B cell (primary cell): ENCODE measurements around the gene MRTFA. TPM values are rescaled to one million over a fixed set of nuclear protein-coding genes. Genes with fewer than 3 reads are reported as not detected.

Experiments
- ATAC-seq: fragments of 200-7000 bp; cut with Tn5 transposase; one replicate; pipeline ENCODE4 v1.10.0; 2021; ENCODE audit warnings: low read depth, mild to moderate bottlenecking, moderate number of reproducible peaks, moderate library complexity
- CTCF ChIA-PET: fragments of 350-600 bp; sonication (Branson Sonifier 250); formaldehyde crosslinking; loops from one replicate; lab custom pipeline; 2021; ENCODE audit warnings: antibody characterized with exemption, inconsistent platforms; lab: Charles Lee
- POLR2A ChIA-PET: fragments of 350-600 bp; sonication (Branson Sonifier 250); formaldehyde crosslinking; loops from one replicate; lab custom pipeline; 2021; ENCODE audit warnings: antibody characterized with exemption; lab: Charles Lee
- DNase-seq: peaks from one replicate; pipeline ENCODE4 v3.0.0; 2013
- H2AFZ ChIP-seq: 2 replicates; pipeline ENCODE4 v1.6.1; 2012; ENCODE audit warnings: mild to moderate bottlenecking, low read depth, low read length; ENCODE audit not compliant: insufficient read depth, poor library complexity, severe bottlenecking
- H3K27ac ChIP-seq, 2 donors: 1 replicate in 1 of 2; 2 replicates in 1 of 2; pipeline ENCODE4 v1.5.1; 2012 to 2013; ENCODE audit warnings: low read length in 2 of 2, mild to moderate bottlenecking in 2 of 2, moderate library complexity in 1 of 2
- H3K27me3 ChIP-seq, 4 experiments: fragments of 200-600 bp in 1 of 4; sonication (generic) in 1 of 4; replicated peaks in 1 of 4; 1 replicate in 2 of 4; 2 replicates in 2 of 4; pipeline versions ENCODE4 v1.6.1 to v1.7.0; 2013 to 2016; ENCODE audit warnings: low read length in 3 of 4, mild to moderate bottlenecking in 2 of 4, mixed read lengths in 1 of 4, moderate library complexity in 1 of 4; ENCODE audit not compliant: insufficient read depth in 4 of 4, control insufficient read depth in 3 of 4; ENCODE audit errors: control extremely low read depth in 1 of 4
- H3K36me3 ChIP-seq, 2 experiments: replicated peaks in 1 of 2; 1 replicate in 1 of 2; 2 replicates in 1 of 2; pipeline versions ENCODE4 v1.6.1 to v1.7.1; 2013; ENCODE audit warnings: low read length in 1 of 2; ENCODE audit not compliant: insufficient read depth in 2 of 2, control insufficient read depth in 1 of 2; ENCODE audit errors: control extremely low read depth in 1 of 2, extremely low read depth in 1 of 2
- H3K4me1 ChIP-seq, 2 donors: fragments of 200-600 bp in 1 of 2; sonication (generic) in 1 of 2; 1 replicate in 1 of 2; 2 replicates in 1 of 2; pipeline versions ENCODE4 v1.5.1 to v1.6.1; 2013 to 2017; ENCODE audit warnings: low read length in 2 of 2; ENCODE audit not compliant: control insufficient read depth in 2 of 2, insufficient read depth in 2 of 2
- H3K4me2 ChIP-seq: replicated peaks from 2 replicates; pipeline ENCODE3; 2012; ENCODE audit warnings: mild to moderate bottlenecking, low read depth, low read length; ENCODE audit not compliant: poor library complexity, severe bottlenecking
- H3K4me3 ChIP-seq, 5 experiments: fragments of 200-600 bp in 1 of 5; sonication (generic) in 1 of 5; 1 replicate in 3 of 5; 2 replicates in 2 of 5; pipeline versions ENCODE4 v1.5.1 to v1.7.0; 2011 to 2016; ENCODE audit warnings: low read length in 4 of 5, mild to moderate bottlenecking in 4 of 5, low read depth in 2 of 5, control low read depth in 1 of 5, moderate library complexity in 1 of 5; ENCODE audit not compliant: insufficient read depth in 1 of 5; ENCODE audit errors: control extremely low read depth in 1 of 5, extremely low read depth in 1 of 5
- H3K79me2 ChIP-seq: fragments of 200-600 bp; sonication (generic); one replicate; pipeline ENCODE4 v1.6.0; 2016; ENCODE audit warnings: low read length; ENCODE audit not compliant: control insufficient read depth, insufficient read depth
- H3K9ac ChIP-seq: fragments of 200-600 bp; sonication (generic); 2 replicates; pipeline ENCODE4 v1.6.1; 2017; ENCODE audit warnings: mild to moderate bottlenecking, low read length, moderate library complexity
- H3K9me3 ChIP-seq, 3 donors: one replicate each; pipeline versions ENCODE4 v1.6.1 to v1.7.1; 2013; ENCODE audit warnings: low read length in 2 of 3; ENCODE audit not compliant: control insufficient read depth in 2 of 3, insufficient read depth in 1 of 3; ENCODE audit errors: control extremely low read depth in 1 of 3
- H4K20me1 ChIP-seq: 2 replicates; pipeline ENCODE4 v1.6.0; 2012; ENCODE audit warnings: mild to moderate bottlenecking, low read length; ENCODE audit not compliant: insufficient read depth, control insufficient read depth, poor library complexity, severe bottlenecking
- H3K27ac Mint-ChIP-seq: one replicate; pipeline ENCODE4 v1.8.0; 2021; ENCODE audit warnings: mixed read lengths
- H3K27me3 Mint-ChIP-seq: one replicate; pipeline ENCODE4 v1.8.0; 2021; ENCODE audit warnings: mixed read lengths
- H3K4me1 Mint-ChIP-seq: one replicate; pipeline ENCODE4 v1.8.0; 2021; ENCODE audit warnings: mixed read lengths
- H3K4me3 Mint-ChIP-seq: one replicate; pipeline ENCODE4 v1.8.0; 2021; ENCODE audit warnings: mixed read lengths
- H3K9me3 Mint-ChIP-seq: one replicate; pipeline ENCODE4 v1.8.0; 2022; ENCODE audit warnings: mixed read lengths; ENCODE audit not compliant: insufficient read depth
- CTCF ChIP-seq: fragments of 200-600 bp; IDR thresholded peaks from one replicate; pipeline ENCODE4 v1.8.0; 2022; ENCODE audit warnings: antibody characterized with exemption, mild to moderate bottlenecking
- EZH2 ChIP-seq: IDR thresholded peaks from 2 replicates; pipeline ENCODE4 v1.6.1; 2012; ENCODE audit warnings: borderline replicate concordance, low read depth, mild to moderate bottlenecking, moderate library complexity, low read length; ENCODE audit not compliant: insufficient read depth, poor library complexity, severe bottlenecking
- WGBS: methylation state at CpG from one replicate; pipeline ENCODE4 v1.1.5; 2013; ENCODE audit warnings: missing lambda C conversion rate; ENCODE audit not compliant: insufficient coverage; 5-methylcytosine and 5-hydroxymethylcytosine counted together
- intact Hi-C: fragments of 100-400 bp; cut with micrococcal nuclease; formaldehyde crosslinking; loops from one replicate; pipeline ENCODE4 v1.10.0; 2022
- polyA plus RNA-seq: library from polyadenylated mRNA; depleted of rRNA; stranded (reverse); fragments of >200 nt; gene quantifications from 2 replicates; pipeline ENCODE4 v1.2.3, GENCODE V29; 2012
- total RNA-seq, 2 donors: library from RNA; stranded (reverse); fragments of 120-200 nt in 1 of 2; gene quantifications; 1 replicate in 1 of 2; 2 replicates in 1 of 2; pipeline versions ENCODE4 v1.2.3 to v1.2.4, GENCODE V29; 2013 to 2022

Gene MRTFA
- total and polyA plus RNA-seq, 2 donors (not counting 1 experiment from before 2014, with no cell fraction given): 28.9 to 82.6 TPM

- intact Hi-C loops: no loop called here
- no peak for ATAC-seq
- Mint-ChIP-seq H3K27ac (no peak overlapping the region), H3K27me3 (no peaks in the 10 kb centered on the region), H3K4me3 (no peak overlapping the region), H3K4me1 (peaks cover 3% of the 10 kb centered on the region), H3K9me3 (no peaks in the 10 kb centered on the region)
- Histone ChIP-seq H3K4me2 (no peak overlapping the region), H4K20me1 (no peaks in the 10 kb centered on the region), H3K36me3 (no peaks in the 10 kb centered on the region), H3K27me3 (no peaks in the 10 kb centered on the region), H3K79me2 (no peaks in the 10 kb centered on the region), H3K9me3 (no peaks in the 10 kb centered on the region), H2AFZ (no peak overlapping the region), H3K9ac (no peak overlapping the region), H3K27ac (no peak overlapping the region), H3K4me1 (peaks cover under 1% of the 10 kb centered on the region in 2 donors), H3K4me3 (no peak overlapping the region)
- CTCF ChIA-PET: no interaction called here
- no peak for DNase-seq
- POLR2A ChIA-PET: no interaction called here
- TF ChIP-seq EZH2: no peak
- no peak for TF ChIP-seq CTCF
- 89% methylated on average over 6 of the region's 7 CpGs for WGBS
Measured at GRCh38 chr22:40666151-40666848, 29.8 kb upstream of the MRTFA start.

- Histone ChIP-seq H3K9me3 (no peaks in the 10 kb centered on the region), H3K4me3 (no peak overlapping the region), H3K9ac (no peak overlapping the region), H4K20me1 (no peaks in the 10 kb centered on the region), H2AFZ (no peak overlapping the region), H3K27ac (no peak overlapping the region), H3K27me3 (no peaks in the 10 kb centered on the region), H3K4me2 (no peak overlapping the region), H3K36me3 (no peaks in the 10 kb centered on the region), H3K4me1 (peaks cover 7 to 10% of the 10 kb centered on the region in 2 donors), H3K79me2 (no peaks in the 10 kb centered on the region)
- WGBS: 100% methylated on average over 4 of the region's 4 CpGs
- Mint-ChIP-seq H3K27me3 (no peaks in the 10 kb centered on the region), H3K4me3 (no peak overlapping the region), H3K9me3 (no peaks in the 10 kb centered on the region), H3K4me1 (peaks cover 12% of the 10 kb centered on the region), H3K27ac (no peak overlapping the region)
- POLR2A ChIA-PET: no interaction called here
- DNase-seq (no peak), ATAC-seq (no peak)
- intact Hi-C loops: no loop called here
- TF ChIP-seq CTCF (no peak), EZH2 (no peak)
- CTCF ChIA-PET: no interaction called here
Measured at GRCh38 chr22:40665312-40665711, 28.8 kb upstream of the MRTFA start.
